ENCODE measurements around the gene ZFAND6.
A peak's percentile ranks its signal among the peaks of the same experiment; 100 is the strongest.
"Not testable (repeated sequence)": the region's sequence is repeated elsewhere in the genome, so short reads cannot be mapped to it uniquely, and the experiment has no call there.

ZFAND6 gene

DNA sequence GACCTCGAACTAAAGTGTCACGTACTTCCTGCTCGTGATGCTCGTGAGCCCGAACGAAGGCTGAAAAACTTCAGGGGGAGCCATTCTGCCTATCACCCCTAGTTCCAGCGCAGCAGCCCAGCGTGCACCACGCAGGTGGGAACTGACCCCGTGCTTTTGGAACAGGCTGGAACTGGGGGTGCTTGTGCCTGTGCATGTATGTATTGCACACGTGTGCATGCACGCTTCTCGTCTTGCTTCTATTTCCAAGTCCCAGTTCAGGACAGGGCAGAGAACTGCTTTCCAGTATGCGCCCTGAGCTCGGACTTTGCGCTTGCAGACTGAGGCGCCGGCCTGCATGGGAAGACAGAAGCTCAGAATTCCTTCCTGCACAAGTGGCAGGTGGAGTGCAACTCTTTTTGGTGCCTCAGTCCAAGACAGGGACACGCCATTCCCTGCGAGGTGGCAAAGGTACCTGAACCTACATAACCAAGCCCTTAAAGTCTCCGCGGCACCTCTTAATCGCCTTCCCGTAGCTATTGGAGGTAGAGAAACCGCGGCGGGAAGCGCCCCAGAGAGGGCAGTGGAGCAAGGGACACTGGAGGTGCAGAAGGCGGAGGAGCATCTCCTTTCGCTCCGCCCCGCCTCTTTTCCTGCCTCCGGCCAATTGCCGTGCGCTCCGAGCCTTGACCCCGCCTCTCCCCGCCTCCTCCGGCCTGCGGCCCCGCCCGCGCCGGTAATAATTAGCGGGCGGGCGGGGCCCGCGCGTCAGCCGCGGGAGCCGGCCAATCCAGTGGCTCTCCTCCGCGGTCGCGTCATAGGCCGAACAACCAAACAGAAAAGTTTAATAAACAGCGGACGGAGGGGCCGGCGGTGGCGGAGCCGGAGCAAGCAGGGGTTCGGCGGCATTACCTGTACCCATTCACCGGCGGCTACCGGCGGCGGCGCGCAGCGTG is at the start of gene ZFAND6:
Gene ZFAND6, plus strand, starts transcription at position 826 of the 935 bp plus-strand sequence. CDS start 60,669 bp downstream, outside the sequence.
- Mint-ChIP-seq H3K27ac (peak within 1 kb of the TSS; percentile 93), H3K9me3 (no peaks in the 10 kb centered on the region), H3K4me1 (peaks cover 31% of the 10 kb centered on the region), H3K4me3 (peak within 1 kb of the TSS; percentile 92), H3K36me3 (peaks cover 11% of the 10 kb centered on the region)
- ATAC-seq: peak; percentile 90
- peak; percentile 90 to 97 for DNase-seq (ENCODE audit: low spot score in 2 of 2)

DNA sequence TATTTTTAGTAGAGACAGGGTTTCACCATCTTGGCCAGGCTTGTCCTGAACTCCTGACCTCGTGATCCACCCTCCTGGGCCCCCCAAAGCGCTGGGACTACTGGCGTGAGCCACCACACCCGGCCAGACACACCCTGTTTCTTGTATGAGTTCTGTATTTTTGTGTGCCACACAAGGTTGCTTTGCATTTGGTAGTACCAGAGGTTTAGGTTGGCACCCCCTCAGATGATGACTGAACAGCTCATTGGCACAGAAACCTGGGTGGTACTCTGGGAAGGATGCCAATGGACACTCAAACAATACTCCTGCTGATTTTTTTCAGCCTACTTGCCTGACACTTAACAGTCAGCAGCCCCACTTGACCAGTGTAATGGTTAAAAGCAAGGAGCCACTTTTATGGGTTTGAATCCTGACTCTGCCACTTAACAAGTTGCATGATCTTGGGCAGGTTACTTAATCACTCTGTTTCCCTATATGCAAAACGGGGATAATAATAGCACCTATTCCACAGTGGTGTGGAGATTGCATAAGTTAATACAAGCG is 49.3 kb upstream of the ZFAND6 start:
- DNase-seq (ENCODE audit: low spot score in 2 of 2): no peak
- peaks cover 6% of the 10 kb centered on the region for H3K36me3 Mint-ChIP-seq
- peaks cover 19% of the 10 kb centered on the region for H3K4me1 Mint-ChIP-seq
- peak overlapping the region; percentile 37 for H3K27ac Mint-ChIP-seq
- H3K9me3 Mint-ChIP-seq: no peaks in the 10 kb centered on the region
- H3K4me3 Mint-ChIP-seq: peak overlapping the region; percentile 19
- no peak for ATAC-seq

DNA sequence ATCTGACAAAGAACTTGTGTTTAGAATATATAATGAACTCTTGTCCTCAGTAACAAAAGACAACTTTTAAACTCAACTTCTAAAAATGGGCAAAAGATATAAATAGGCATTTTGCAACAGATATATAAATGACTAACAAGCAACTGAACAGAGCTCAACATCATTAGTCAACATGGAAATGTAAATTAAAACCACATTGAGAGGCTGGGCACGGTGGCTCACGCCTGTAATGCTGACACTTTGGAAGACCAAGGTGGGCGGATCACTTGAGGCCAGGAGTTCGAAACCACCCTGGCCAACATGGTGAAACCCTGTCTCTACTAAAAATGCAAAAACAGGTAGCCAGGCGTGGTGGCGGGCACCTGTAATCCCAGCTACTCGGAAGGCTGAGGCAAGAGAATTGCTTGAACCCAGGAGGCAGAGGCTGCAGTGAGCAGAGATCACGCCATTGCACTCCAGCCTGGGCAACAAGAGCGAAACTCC is 48.4 kb upstream of the ZFAND6 start:
- H3K9me3 Mint-ChIP-seq, H3K36me3 Mint-ChIP-seq, H3K4me3 Mint-ChIP-seq: not testable (repeated sequence)
- peak in 1 of 2 donors; percentile 21 for DNase-seq (ENCODE audit: low spot score in 2 of 2)
- peak; percentile 84 for ATAC-seq
- peak overlapping the region; percentile 37 for H3K27ac Mint-ChIP-seq
- peaks cover 19% of the 10 kb centered on the region for H3K4me1 Mint-ChIP-seq

DNA sequence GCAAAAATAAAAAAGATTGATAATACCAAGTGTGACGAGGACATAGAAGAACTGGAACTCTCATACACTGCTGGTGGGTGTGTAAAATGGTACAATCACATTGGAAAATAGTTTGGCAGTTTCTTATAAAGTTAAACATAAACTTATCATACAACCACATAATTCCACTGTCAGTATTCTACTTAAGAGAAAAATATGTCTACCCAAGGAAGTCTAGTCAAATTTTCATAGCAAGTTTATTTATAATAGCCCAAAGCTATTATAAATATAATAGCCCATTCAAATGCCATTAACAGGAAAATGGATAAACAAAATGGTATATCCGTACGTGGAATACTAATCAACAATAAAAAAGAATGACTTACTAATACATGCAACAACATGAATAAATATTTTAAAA is 47.9 kb upstream of the ZFAND6 start:
- H3K4me1 Mint-ChIP-seq: peaks cover 19% of the 10 kb centered on the region
- H3K9me3 Mint-ChIP-seq: no peaks in the 10 kb centered on the region
- H3K36me3 Mint-ChIP-seq: peaks cover 6% of the 10 kb centered on the region
- DNase-seq (ENCODE audit: low spot score in 2 of 2): no peak
- H3K4me3 Mint-ChIP-seq: no peak overlapping the region
- no peak overlapping the region for H3K27ac Mint-ChIP-seq
- ATAC-seq: no peak

DNA sequence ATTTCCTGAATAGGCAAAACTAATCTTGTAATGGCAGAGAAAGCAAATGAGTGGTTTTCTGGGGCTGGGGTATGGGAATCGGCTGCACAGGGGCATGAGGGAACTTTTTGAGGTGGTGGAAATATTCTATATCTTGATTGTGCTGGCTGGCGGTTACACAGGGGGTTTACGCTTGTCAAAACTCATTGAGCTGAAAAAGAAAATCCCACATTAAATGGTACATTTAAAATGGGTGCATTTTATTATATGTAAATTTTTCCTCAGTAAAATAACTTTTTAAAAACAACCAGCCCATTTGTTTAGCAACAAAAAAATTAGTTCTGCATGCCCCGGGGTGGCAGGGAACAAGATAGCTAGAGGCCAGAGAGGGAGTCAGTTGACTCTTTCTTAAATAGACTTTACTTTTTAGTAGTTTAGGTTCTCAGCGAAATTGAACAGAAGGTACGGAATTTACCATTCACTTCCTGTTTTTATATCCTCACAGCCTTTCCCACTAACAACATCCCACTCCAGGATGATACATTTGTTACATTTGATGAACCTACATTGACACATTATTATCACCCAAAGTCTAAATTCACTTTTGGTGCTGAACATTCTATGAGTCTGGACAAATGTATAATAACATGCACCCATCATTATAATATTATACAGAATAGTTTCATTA is 47.3 kb upstream of the ZFAND6 start:
- H3K4me1 Mint-ChIP-seq: peaks cover 19% of the 10 kb centered on the region
- H3K36me3 Mint-ChIP-seq: peaks cover 6% of the 10 kb centered on the region
- H3K4me3 Mint-ChIP-seq: no peak overlapping the region

GRCh38 chr15:80014186-80014585 is 45.3 kb upstream of the ZFAND6 start:
- DNase-seq (ENCODE audit: low spot score in 2 of 2); H3K4me3 Mint-ChIP-seq; H3K9me3 Mint-ChIP-seq; ATAC-seq; H3K36me3 Mint-ChIP-seq: not testable (repeated sequence)
- Mint-ChIP-seq H3K27ac (peak overlapping the region; percentile 51), H3K4me1 (peaks cover 19% of the 10 kb centered on the region)

More for the DNA sequence above, 47.3 kb upstream of the ZFAND6 start:
- H3K9me3 Mint-ChIP-seq: no peaks in the 10 kb centered on the region
- no peak for ATAC-seq
- DNase-seq (ENCODE audit: low spot score in 2 of 2): no peak
- H3K27ac Mint-ChIP-seq: no peak overlapping the region

- no peaks in the 10 kb centered on the region for H3K9me3 Mint-ChIP-seq
- no peak overlapping the region for H3K27ac Mint-ChIP-seq
- H3K36me3 Mint-ChIP-seq: peaks cover 6% of the 10 kb centered on the region
- H3K4me3 Mint-ChIP-seq: no peak overlapping the region
- DNase-seq (ENCODE audit: low spot score in 2 of 2): no peak
- no peak for ATAC-seq
- H3K4me1 Mint-ChIP-seq: peaks cover 13% of the 10 kb centered on the region
Measured at GRCh38 chr15:80015156-80015555, 44.3 kb upstream of the ZFAND6 start.

- ATAC-seq; H3K4me1 Mint-ChIP-seq; H3K27ac Mint-ChIP-seq; H3K36me3 Mint-ChIP-seq; DNase-seq (ENCODE audit: low spot score in 2 of 2); H3K4me3 Mint-ChIP-seq; H3K9me3 Mint-ChIP-seq: not testable (repeated sequence)
Measured at GRCh38 chr15:80016506-80016905, 43.0 kb upstream of the ZFAND6 start.

- peak overlapping the region; percentile 8 for H3K4me3 Mint-ChIP-seq
- ATAC-seq; H3K36me3 Mint-ChIP-seq; H3K27ac Mint-ChIP-seq; DNase-seq (ENCODE audit: low spot score in 2 of 2); H3K4me1 Mint-ChIP-seq; H3K9me3 Mint-ChIP-seq: not testable (repeated sequence)
Measured at GRCh38 chr15:80017139-80017538, 42.3 kb upstream of the ZFAND6 start.

DNA sequence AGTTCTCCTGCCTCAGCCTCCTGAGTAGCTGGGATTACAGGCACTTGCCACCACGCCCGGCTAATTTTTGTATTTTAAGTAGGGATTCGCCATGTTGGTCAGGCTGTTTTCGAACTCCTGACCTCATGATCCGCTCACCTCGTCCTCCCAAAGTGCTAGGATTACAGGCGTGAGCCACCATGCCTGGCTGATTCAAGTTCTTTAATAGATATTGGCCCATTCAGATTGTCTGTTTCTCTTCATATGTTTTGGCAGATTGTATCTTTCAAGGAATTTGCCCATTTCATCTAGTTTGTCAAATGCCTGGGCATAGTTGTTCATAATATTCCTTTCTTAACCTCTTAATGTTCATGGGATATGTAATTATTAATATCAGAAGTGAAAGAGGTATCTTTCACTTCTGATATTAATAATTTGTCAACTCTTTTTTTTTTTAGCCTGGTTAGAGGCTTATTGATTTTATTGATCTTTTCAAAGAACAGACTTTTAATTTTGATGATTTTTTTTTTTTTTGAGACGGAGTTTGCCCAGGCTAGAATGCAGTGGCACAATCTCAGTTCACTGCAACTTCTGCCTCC is 40.2 kb upstream of the ZFAND6 start:
- no peak for DNase-seq (ENCODE audit: low spot score in 2 of 2)
- peaks cover 9% of the 10 kb centered on the region for H3K4me1 Mint-ChIP-seq
- no peak for ATAC-seq
- H3K27ac Mint-ChIP-seq: no peak overlapping the region
- H3K9me3 Mint-ChIP-seq: peaks cover 4% of the 10 kb centered on the region
- no peak overlapping the region for H3K4me3 Mint-ChIP-seq
- no peaks in the 10 kb centered on the region for H3K36me3 Mint-ChIP-seq

- ATAC-seq; H3K36me3 Mint-ChIP-seq; H3K9me3 Mint-ChIP-seq; H3K4me1 Mint-ChIP-seq; H3K27ac Mint-ChIP-seq; H3K4me3 Mint-ChIP-seq; DNase-seq (ENCODE audit: low spot score in 2 of 2): not testable (repeated sequence)
Measured at GRCh38 chr15:80020149-80020548, 39.3 kb upstream of the ZFAND6 start.

DNA sequence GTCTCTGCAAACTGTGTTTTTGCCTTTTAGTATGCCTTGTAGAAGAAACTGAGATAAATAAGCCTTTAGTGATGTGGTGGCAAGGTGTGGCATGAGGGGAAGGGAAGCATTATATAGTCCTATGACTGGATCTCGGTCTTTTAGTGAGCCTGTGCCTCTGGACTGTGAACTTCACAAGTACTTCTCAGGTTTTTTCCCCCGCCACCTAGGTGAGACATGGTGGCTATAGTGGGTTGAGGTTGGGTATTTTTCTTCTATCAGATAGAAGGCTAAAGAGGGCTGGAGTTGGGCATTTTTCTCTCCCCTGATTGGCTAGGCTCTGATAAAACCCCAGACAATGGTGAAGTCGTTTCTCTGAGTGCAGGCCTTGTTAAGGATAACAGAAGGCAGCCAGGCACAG is 38.7 kb upstream of the ZFAND6 start:
- no peak overlapping the region for H3K27ac Mint-ChIP-seq
- no peaks in the 10 kb centered on the region for H3K36me3 Mint-ChIP-seq
- no peak overlapping the region for H3K4me3 Mint-ChIP-seq
- no peak for DNase-seq (ENCODE audit: low spot score in 2 of 2)
- peaks cover 4% of the 10 kb centered on the region for H3K9me3 Mint-ChIP-seq
- ATAC-seq: no peak
- peaks cover 9% of the 10 kb centered on the region for H3K4me1 Mint-ChIP-seq

DNA sequence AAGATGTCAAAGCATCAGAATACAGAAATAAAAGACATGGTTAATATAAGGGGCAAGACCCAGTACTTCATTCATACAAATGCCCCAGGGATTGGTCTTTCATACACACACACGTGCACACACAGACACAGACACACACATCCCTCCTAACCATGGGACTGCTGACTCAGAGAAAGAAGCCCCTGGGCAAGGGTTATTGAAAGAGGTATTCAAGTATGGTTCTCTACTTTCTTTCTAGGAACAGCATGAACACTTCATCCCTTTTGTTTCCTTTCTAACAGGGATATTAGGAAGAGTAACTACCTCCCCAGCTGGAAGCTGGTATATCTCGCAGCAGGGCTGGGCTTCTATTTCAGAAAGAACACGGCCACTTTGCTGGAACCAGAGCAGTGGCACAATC is 33.2 kb upstream of the ZFAND6 start:
- Mint-ChIP-seq H3K4me3 (no peak overlapping the region), H3K9me3 (peaks cover 4% of the 10 kb centered on the region), H3K27ac (peak overlapping the region; percentile 48), H3K36me3 (no peaks in the 10 kb centered on the region), H3K4me1 (peaks cover 9% of the 10 kb centered on the region)
- ATAC-seq (no peak), DNase-seq (ENCODE audit: low spot score in 2 of 2) (no peak)

GRCh38 chr15:80026754-80027153 is 32.7 kb upstream of the ZFAND6 start:
- Mint-ChIP-seq H3K4me1 (peaks cover 13% of the 10 kb centered on the region), H3K36me3 (no peaks in the 10 kb centered on the region), H3K9me3 (peaks cover 4% of the 10 kb centered on the region), H3K4me3 (no peak overlapping the region), H3K27ac (peak overlapping the region; percentile 48)
- ATAC-seq: no peak
- DNase-seq (ENCODE audit: low spot score in 2 of 2): no peak

GRCh38 chr15:80028937-80029336 is 30.5 kb upstream of the ZFAND6 start:
- H3K4me3 Mint-ChIP-seq: no peak overlapping the region
- no peaks in the 10 kb centered on the region for H3K36me3 Mint-ChIP-seq
- H3K9me3 Mint-ChIP-seq: no peaks in the 10 kb centered on the region
- H3K4me1 Mint-ChIP-seq: peaks cover 26% of the 10 kb centered on the region
- no peak for DNase-seq (ENCODE audit: low spot score in 2 of 2)
- H3K27ac Mint-ChIP-seq: no peak overlapping the region
- no peak for ATAC-seq

All from stimulated activated effector memory CD8-positive, alpha-beta T cell treated with anti-CD3 and anti-CD28 coated beads, Interleukin-12 subunit alpha, Interleukin-12 subunit beta, amount 100 ng/mL, for 72 hours (primary cell).